Thyroid gland (tissue), 4 donors: ENCODE data around the gene CDC42BPA. TPM values are rescaled to one million over a fixed set of nuclear protein-coding genes. Genes with fewer than 3 reads are reported as not detected.

ENCODE experiments used
- DNase-seq, 2 donors: peaks; one replicate each; pipeline ENCODE4 v3.0.0-alpha.2; 2019
- H3K27ac ChIP-seq, 3 donors: fragments of 200-600 bp; sonication (generic); 1 replicate in 2 of 3; 2 replicates in 1 of 3; pipeline ENCODE4 v1.5.1; 2016 to 2019; ENCODE audit warnings: mild to moderate bottlenecking in 1 of 3, moderate library complexity in 1 of 3
- H3K27me3 ChIP-seq: fragments of 200-600 bp; sonication (generic); one replicate; pipeline ENCODE4 v1.5.1; 2019
- H3K36me3 ChIP-seq, 2 donors: fragments of 200-600 bp; sonication (generic); one replicate each; pipeline ENCODE4 v1.5.1; 2016 to 2019
- H3K4me1 ChIP-seq, 2 donors: fragments of 200-600 bp; sonication (generic); one replicate each; pipeline ENCODE4 v1.5.1; 2017 to 2019
- H3K4me3 ChIP-seq, 3 donors: fragments of 200-600 bp; sonication (generic); replicated peaks in 1 of 3; 1 replicate in 2 of 3; 2 replicates in 1 of 3; pipeline ENCODE4 v1.5.1; 2016; ENCODE audit warnings: mild to moderate bottlenecking in 1 of 3
- H3K9me3 ChIP-seq: fragments of 200-600 bp; sonication (generic); one replicate; pipeline ENCODE4 v1.5.1; 2017
- CTCF ChIP-seq, 6 experiments: fragments of 200-600 bp in 3 of 6; fragments of 450-650 bp in 3 of 6; sonication (generic) in 3 of 6; IDR thresholded peaks; one replicate each; pipeline ENCODE4 v1.5.1; 2016 to 2019; ENCODE audit warnings: antibody characterized with exemption in 6 of 6, mild to moderate bottlenecking in 2 of 6, inconsistent platforms in 1 of 6, moderate library complexity in 1 of 6
- POLR2A ChIP-seq, 2 donors: fragments of 450-650 bp; IDR thresholded peaks; one replicate each; pipeline ENCODE4 v1.6.1; 2017; ENCODE audit warnings: antibody characterized with exemption in 2 of 2, mild to moderate bottlenecking in 2 of 2, moderate library complexity in 1 of 2
- WGBS, 2 donors: methylation state at CpG; one replicate each; pipeline ENCODE4 v1.1.5; 2017; 5-methylcytosine and 5-hydroxymethylcytosine counted together
- intact Hi-C: fragments of 100-400 bp; cut with DNase I; formaldehyde crosslinking; loops from one replicate; pipeline ENCODE4 v1.15.1; 2023
- total RNA-seq, 4 donors: library from RNA; depleted of rRNA; stranded (reverse); fragments of >200 nt; gene quantifications; one replicate each; pipeline ENCODE4 v1.2.3, GENCODE V29; 2016

Gene CDC42BPA
- total RNA-seq, 4 donors from 2014 or later: 25.0 to 50.0 (median 30.5) TPM

- no peaks in the 10 kb centered on the region for H3K36me3 ChIP-seq
- H3K4me1 ChIP-seq: peaks cover 0 to 3% of the 10 kb centered on the region in 2 donors
- H3K27ac ChIP-seq: no peak overlapping the region
- intact Hi-C loops: no loop called here
- no peak for TF ChIP-seq POLR2A (IDR thresholded peaks at IDR 0.05)
- H3K27me3 ChIP-seq: no peaks in the 10 kb centered on the region
- H3K9me3 ChIP-seq: no peaks in the 10 kb centered on the region
- no peak overlapping the region for H3K4me3 ChIP-seq
- DNase-seq: no peak
- WGBS, 2 donors: 77 to 81% methylated on average over 4 of the region's 4 CpGs
These were observed 18.6 kb downstream of the CDC42BPA start for GRCh38 chr1:227299688-227300087.

GRCh38 chr1:227299241-227299627 lies 19.1 kb downstream of the CDC42BPA start:
- no peak for TF ChIP-seq POLR2A (IDR thresholded peaks at IDR 0.05)
- no peak for TF ChIP-seq CTCF (IDR thresholded peaks at IDR 0.05)
- H3K4me3 ChIP-seq: no peak overlapping the region

GRCh38 chr1:227298512-227299240 lies 19.6 kb downstream of the CDC42BPA start:
- DNase-seq: no peak
- Histone ChIP-seq H3K4me1 (peaks cover 0 to 3% of the 10 kb centered on the region in 2 donors), H3K4me3 (no peak overlapping the region), H3K9me3 (no peaks in the 10 kb centered on the region), H3K27me3 (no peaks in the 10 kb centered on the region), H3K36me3 (no peaks in the 10 kb centered on the region), H3K27ac (peak overlapping the region in 1 of 3 donors; percentile 2)
- WGBS, 2 donors: 82 to 84% methylated on average over 3 of the region's 3 CpGs
- TF ChIP-seq POLR2A (IDR thresholded peaks at IDR 0.05) (no peak), CTCF (IDR thresholded peaks at IDR 0.05) (no peak)
- intact Hi-C loops: no loop called here

More at GRCh38 chr1:227299241-227299627, 19.1 kb downstream of the CDC42BPA start:
- Histone ChIP-seq H3K36me3 (no peaks in the 10 kb centered on the region), H3K4me1 (peaks cover 0 to 3% of the 10 kb centered on the region in 2 donors), H3K9me3 (no peaks in the 10 kb centered on the region), H3K27ac (peak overlapping the region in 1 of 3 donors; percentile 2), H3K27me3 (no peaks in the 10 kb centered on the region)
- intact Hi-C loops: no loop called here
- DNase-seq: no peak

- WGBS, 2 donors: 93 to 96% methylated on average over 4 of the region's 4 CpGs
- no peaks in the 10 kb centered on the region for H3K27me3 ChIP-seq
- intact Hi-C loops: no loop called here
- peaks cover 0 to 3% of the 10 kb centered on the region in 2 donors for H3K4me1 ChIP-seq
- no peaks in the 10 kb centered on the region for H3K36me3 ChIP-seq
- H3K4me3 ChIP-seq: no peak overlapping the region
- TF ChIP-seq POLR2A (IDR thresholded peaks at IDR 0.05) (no peak), CTCF (IDR thresholded peaks at IDR 0.05) (no peak)
- H3K27ac ChIP-seq: no peak overlapping the region
- DNase-seq: no peak
- H3K9me3 ChIP-seq: no peaks in the 10 kb centered on the region
These were observed 21.1 kb downstream of the CDC42BPA start for GRCh38 chr1:227297073-227297793.

GRCh38 chr1:227295609-227296008 lies 22.7 kb downstream of the CDC42BPA start:
- Histone ChIP-seq H3K36me3 (no peaks in the 10 kb centered on the region), H3K27me3 (no peaks in the 10 kb centered on the region), H3K4me3 (no peak overlapping the region), H3K9me3 (no peaks in the 10 kb centered on the region), H3K4me1 (peaks cover 0 to 3% of the 10 kb centered on the region in 2 donors), H3K27ac (no peak overlapping the region)
- TF ChIP-seq POLR2A (IDR thresholded peaks at IDR 0.05) (no peak), CTCF (IDR thresholded peaks at IDR 0.05) (no peak)
- intact Hi-C loops: no loop called here
- DNase-seq: no peak
- 86 to 91% methylated on average over 3 of the region's 3 CpGs for WGBS, 2 donors
